ENCODE data around the gene ANKRD11.
A peak's percentile ranks its signal among the peaks of the same experiment; 100 is the strongest.
"Not testable (repeated sequence)": the region's sequence is repeated elsewhere in the genome, so short reads cannot be mapped to it uniquely, and the experiment has no call there.

ANKRD11 gene

DNA sequence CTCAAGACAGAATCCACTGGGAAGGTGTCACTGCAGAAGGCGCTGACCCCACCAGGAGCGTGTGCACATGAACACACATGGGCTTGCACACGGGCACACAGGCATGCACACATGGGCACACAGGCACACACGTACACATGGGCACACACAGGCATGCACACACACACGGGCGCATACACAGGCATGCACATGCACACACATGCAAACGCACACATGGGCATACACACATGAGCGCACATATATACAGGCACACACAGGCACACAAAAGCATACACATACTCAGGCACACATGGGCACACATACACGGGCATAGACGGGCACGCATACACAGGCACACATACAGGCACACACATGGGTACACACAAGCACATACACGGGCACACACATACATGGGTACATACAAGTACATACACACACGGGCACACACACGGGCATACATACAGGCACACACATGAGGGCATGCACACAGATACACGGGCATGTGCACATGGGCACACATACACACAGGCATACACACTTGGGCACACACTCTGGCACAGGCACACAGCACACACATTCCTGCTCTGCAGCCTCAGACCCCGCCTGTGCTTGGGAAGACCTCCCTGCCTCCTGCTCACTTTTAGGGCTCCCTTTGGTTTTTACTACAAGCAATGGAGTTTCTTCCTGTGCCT is 186.0 kb downstream of the ANKRD11 start:
- DNase-seq: no peak

DNA sequence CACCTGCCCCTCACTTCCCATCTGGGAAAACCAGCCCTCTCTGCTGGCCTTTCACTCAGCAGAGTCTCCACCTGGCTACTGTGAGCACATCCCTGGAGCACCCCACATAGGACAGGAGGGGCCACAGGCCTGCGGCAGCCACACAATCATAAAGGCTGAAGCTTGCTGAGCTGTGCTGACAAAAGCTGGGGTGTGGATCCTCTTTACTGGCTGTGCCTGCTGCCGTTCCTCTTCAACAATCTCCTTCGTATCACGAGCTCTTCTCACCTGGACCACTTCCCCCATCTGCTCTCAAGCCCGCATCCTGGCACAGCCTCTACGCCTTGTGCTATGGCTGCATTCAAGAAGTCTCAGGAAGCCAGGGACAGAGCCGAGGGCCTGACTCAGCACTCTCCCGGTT is 186.7 kb downstream of the ANKRD11 start:
- DNase-seq: peak in 1 of 51 donors; percentile 30

DNA sequence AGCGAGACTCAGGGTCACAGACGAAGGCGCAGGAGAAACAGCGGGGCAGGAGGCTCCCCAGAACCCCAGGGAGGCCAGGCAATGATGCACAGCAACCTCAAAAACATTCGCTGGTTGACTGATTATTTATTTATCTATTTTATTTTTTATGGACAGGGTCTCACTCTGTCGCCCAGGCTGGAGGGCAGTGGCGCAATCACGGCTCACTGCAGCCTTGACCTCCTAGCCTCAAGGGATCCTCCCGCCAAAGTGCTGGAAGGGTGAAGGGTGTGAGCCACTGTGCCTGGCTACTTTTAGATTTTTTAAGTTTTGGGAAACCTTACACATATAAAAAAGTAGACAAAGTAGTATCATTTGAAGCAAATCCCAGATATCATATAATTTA is 189.4 kb downstream of the ANKRD11 start:
- DNase-seq: no peak

DNA sequence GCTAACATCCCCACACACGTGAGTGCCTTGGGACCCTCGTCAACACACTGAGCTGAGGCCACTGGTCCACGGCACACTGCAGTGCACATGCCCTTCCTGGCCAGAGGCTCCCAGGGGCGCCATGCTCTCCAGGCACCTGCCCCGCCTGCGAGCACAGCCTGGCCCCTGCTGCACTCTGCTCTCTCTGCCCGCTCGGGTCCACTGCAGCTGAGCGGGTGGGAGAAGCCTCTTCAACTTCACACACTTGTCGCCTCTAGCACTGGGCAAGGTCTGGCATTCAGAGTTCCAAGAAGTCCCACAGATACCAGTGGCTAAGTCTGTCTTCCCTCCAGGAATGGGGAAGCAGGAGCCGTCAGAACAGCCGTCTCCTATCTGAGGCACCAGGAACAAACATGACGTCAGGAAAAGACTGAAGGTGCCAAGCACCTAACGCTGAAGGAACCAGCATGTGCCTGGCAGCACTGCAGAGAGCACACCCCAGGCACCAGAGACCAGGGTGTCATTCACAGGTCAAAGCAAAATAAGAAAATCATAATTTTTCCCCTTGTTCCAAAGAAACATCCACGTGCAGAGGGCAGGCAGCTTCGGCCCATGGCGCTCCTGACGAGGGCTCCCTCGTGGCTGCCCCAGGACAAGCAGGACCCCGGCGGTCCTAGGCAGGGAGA is 189.9 kb downstream of the ANKRD11 start:
- DNase-seq: no peak

DNA sequence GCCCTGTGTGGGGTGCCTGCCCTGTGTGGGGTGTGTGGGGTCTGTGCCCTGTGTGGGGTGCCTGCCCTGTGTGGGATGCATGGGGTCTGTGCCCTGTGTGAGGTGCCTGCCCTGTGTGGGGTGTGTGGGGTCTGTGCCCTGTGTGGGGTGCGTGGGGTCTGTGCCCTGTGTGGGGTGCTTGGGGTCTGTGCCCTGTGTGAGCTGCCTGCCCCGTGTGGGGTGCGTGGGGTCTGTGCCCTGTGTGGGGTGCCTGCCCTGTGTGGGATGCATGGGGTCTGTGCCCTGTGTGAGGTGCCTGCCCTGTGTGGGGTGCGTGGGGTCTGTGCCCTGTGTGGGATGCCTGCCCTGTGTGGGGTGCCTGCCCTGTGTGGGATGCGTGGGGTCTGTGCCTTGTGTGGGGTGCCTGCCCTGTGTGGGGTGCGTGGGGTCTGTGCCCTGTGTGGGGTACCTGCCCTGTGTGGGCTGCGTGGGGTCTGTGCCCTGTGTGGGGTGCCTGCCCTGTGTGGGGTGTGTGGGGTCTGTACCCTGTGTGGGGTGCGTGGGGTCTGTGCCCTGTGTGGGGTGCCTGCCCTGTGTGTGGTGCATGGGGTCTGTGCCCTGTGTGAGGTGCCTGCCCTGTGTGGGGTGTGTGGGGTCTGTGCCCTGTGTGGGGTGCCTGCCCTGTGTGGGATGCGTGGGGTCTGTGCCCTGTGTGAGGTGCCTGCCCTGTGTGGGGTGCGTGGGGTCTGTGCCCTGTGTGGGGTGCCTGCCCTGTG is 190.8 kb downstream of the ANKRD11 start:
- DNase-seq: not testable (repeated sequence)

DNA sequence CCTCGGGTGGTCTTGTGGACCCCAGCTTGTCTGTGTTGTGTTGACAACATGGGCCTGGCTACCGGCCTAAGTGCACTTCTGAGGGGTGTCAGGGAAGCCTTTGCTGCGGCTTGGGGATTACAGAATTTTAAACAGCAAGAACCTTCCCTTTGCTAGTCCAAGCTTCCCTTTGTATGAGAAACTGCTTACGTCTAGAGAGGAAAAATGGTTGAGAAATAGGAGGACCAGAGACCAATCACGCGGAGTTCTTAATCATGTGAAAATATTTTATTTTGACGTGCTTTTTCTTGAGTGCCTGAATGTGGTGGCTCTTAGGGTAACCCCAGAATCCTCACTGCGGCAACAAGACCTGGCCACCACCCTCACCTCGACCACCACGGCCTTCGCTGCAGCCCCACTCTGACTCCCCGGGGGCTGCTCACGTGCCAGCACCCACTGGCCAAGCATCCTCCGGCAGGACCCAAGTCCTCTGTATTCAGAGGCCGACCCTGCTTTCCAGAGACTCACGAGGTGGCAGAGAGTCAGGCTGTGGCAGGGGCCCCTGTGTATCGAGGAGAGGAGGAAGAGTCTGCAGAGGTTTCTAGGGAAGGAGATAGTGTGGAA is 191.6 kb downstream of the ANKRD11 start:
- DNase-seq: no peak

DNA sequence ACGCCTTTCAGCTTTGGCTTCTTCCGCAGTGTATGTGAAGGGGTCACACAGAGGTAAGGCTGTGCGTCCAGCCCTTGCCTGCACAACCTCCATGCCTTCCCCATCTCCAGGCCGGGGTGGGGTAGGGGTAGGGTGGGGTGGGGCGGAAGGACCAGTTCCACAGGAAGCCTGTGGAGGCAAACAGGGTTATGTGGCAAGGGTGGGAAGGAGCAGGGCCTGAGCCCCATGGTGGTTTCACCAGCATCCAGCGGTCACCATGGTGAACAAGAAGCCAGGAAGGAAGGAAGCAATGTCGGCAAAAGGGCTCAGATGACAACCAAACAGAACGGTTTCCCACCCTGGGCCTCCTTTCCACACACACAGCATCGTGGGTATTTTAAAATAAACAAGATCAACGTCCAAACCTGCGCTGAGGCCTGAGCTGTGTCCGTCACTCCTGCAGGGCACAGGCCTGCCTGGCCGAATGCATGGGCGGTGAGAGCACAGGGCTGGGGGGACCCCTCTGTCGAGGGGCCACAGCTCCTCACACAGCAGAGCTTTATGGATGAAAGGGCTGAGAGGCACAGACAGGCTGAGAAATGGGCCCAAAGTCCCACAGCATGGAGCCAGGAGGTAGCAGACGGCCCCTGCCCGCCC is 192.3 kb downstream of the ANKRD11 start:
- no peak for DNase-seq

DNA sequence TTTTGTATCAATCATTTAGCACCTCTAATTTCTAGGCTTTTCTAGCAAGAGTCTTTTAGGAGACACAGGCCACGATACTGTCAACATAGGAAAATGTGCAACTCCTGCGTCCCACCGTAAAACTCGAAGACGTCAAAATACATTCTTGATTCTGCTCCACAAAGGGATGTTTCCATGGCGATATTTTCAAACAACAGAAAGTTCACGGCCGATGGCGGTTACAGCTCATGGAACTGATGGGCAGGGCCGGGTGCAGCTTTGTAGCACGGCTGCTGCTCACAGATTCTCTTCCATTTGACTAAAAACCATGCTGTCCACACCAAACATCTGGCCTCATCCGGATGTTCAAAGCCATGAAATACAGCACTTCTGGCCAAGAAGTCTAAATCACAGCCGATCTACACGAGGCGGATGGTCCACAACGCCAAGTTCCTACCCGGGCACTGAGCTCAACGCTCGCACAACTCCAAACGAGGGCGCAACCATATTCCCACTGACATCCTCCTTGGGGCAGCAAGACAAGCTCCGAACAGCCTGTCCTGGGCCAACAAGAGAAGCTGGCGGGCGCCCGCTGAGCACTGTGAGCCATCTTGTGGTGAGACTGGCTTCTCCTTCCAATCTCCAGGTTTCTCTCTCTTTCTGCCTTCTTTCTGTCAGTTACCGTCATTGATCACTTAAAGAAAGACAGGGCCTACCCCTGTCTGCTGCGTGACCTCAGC is 193.0 kb downstream of the ANKRD11 start:
- DNase-seq: no peak

DNA sequence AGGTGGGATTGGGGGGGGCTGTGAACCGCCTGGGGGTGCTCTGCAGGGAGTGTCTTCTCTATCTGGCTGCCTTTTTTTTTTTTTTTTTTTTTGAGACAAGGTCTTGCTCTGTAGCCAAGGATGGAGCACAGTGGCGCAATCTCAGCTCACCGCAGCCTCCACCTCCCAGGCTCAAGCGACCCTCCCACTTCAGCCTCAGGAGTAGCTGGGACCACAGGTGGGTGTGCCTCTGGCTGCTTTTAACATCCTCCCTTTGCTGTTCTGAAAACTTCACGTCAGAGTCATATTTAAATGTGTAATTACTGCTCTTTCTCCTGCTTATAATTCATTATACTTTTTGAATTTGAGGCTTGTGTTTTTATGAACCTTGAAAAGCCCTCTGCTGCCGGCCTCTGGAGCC is 194.4 kb downstream of the ANKRD11 start:
- DNase-seq: no peak

DNA sequence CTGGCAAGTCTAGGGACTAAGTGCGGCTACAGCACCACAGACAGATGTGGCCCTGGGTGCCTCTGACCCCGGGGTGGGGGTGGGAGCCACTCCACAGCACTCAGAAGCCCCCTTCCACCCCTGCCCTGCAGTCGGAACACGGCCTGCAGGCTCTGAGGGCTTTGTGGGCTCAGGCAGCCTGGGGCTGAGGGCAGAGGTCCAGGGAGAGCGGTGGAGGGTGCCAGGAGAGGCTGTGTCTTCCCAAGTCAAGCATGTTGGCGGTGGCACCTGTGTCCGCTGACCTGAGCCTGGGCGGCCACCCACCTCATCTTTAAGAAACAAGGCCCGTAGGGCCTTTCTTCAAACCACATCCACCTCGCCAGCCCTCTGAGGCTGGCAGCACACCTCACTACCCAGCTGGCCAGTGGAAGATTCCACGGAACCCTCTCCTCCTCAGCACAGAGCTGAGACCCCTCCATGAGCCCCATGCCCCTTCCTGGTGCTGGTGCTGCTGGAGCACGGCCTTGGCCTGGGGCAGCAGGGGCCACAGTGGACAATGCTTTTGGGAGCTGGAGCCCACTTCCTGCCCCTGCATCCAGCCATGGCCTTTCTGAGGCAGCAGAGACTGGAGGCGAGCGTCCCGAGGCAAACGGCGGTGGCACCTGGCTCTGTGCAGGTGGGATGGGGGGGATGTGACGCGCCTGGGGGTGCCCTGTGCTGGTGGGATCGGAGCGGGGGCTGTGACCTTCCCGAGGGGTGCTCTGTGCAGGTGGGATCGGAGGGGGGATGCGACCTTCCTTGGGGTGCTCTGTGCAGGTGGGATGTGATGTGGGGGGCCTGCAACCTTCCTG is 195.1 kb downstream of the ANKRD11 start:
- no peak for DNase-seq

DNA sequence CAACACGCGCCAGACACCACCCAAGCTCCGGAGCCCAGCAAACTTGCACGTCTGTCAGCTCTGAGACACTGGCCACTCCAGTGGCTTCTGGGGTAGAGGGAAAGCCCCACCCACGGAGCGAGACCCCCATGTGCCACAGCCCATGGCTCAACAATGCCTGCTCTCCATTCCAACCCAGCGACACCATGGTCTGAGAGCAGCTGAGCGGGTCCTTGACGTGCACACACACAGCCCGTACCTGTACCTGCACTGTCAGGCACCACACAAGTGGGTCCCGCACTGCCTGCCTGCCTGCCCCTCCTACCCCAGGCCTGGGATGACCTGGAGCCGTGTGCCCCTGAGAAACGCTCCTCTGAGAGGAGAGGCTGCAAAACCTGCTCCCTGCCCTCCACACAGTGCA is 195.9 kb downstream of the ANKRD11 start:
- DNase-seq: no peak

DNA sequence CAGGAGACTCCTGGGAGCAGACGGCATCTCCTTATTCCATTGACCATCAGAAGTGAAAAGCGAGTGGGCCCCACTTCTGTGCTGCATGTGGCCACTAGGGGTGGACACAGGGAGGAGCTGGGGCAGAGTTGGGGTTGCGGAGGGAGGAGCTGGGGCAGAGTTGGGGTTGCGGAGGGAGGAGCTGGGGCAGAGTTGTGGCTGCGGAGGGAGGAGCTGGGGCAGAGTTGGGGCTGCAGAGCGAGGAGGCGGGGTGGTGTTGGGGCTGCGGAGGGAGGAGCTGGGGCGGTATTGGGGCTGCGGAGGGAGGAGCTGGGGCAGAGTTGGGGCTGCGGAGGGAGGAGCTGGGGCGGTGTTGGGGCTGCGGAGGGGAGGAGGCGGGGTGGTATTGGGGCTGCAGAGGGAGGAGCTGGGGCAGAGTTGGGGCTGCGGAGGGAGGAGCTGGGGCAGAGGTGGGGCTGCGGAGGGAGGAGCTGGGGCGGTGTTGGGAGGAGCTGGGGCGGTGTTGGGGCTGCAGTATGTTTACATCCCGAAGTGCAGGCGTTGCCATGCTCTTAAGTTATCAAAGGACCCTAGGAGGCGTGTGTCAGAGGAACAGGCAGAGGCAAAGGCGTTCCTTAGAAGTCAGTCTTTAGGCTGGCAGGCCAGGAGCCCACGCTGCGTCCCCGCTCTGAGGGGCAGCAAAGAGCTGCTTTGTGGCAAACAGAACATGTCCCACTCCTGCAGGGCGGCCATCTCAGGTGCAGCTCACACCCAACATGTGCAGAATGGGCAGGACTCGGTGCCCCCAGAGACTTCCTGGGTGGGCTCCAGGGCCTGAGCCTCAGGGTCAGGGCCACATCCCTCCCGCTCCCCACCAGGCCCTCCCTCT is 196.9 kb downstream of the ANKRD11 start:
- no peak for DNase-seq

DNA sequence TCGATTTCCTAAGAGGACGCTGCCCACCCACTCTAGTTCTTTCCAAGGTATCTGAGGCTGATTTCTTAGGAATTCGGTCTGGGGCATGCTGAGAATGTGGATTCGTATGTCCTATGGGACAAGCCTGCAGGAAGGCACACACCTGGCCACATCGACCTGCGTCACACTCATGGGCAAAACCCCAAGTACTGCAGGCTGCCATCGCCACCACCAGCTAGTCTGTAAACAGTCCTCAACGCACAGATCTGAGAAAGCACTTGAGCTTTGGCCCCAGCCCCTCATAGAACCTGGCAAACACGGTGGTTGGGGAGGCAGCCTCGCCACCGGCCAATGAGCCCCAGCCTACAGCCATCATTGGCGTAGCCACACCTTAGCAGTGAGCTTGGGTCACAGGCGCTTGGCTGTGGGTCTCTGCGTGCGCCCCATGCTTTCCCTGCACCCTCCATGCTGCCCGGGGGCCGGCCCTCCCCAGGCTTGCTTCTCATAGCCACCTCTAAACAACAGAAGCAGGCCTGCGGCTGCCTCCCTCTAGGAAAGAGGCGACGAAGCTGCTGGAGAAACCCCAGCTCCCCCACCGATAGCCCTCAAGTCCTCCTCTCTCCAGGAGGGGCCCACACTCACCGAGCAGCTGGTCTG is 197.8 kb downstream of the ANKRD11 start:
- DNase-seq: no peak

DNA sequence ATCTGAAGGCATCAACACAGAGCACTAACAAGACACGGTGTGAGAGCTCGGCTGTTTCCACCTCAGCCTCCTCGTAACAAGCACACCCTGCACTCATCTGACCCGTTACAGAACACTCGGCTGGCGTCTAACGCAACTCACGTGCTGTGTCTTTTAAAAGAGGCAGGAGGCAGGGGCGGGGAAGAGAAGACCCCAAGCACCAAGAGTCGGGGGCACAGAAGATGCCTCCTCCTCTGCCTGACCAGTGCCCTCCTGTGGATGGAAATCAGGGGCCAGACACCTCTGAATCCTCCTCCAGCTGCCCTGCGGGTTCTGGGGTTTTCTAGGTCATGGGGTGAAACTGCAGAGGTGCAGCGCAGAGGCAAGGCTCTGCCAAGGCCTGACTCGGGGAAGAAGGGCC is 198.6 kb downstream of the ANKRD11 start:
- DNase-seq: no peak

DNA sequence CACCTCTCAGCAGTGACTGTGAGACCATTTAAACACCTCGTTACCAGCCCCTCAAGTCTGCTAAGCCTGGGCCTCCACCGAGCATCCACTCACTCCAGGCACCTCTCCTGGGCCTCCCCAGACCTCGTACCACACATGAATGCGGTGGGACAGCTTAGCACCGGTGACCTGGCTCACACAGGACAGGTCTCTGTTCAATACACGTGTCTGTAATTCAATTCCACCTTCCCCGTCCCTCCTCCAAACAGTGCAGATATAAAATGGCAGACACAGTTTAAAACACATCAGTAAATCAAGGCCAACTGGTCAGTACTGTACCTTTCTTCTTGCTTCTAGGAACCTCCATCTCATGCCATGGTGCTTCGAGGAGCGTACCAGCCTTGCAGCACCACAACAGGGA is 199.0 kb downstream of the ANKRD11 start:
- no peak for DNase-seq

DNA sequence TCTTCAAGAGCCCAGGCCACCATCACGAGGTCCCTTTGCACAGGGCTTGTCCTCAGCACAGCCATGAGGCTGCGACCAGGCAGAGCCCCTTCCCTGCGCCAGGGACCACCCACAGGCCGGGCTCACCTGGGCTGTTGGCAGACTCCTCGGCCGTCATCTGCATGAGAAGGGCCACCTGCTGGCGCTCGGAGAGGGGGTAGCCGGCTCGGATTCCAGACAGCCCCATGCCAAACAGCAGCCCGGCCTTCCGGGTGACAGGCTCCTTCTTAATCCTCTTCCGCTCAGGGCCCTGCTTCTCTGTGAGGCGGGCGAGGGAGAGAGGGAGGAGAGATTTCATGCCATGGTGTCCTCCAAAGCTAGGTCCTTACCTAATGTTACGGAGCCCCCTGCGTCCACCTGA is 199.5 kb downstream of the ANKRD11 start:
- DNase-seq: no peak

DNA sequence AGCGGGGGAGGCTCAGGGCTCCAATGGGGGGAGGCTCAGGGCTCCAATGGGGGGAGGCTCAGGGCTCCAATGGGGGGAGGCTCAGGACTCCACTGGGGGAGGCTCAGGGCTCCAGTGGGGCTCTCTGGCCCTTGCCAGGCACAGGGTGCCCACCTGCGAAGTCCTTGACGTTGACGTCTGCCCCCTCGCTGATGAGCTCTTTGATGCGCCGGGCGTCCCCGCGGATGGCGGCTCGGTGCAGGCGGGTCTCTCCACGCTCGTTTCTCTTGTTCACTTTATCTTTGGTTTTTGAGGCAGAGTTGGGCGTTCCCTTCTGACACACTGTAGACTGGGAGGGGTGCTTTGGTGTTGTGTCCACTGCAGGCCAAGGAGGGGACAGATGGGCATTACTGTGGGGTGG is 199.9 kb downstream of the ANKRD11 start:
- DNase-seq: no peak

Measured in hypothalamus (tissue), 51 donors.